GM12892 (cell line): ENCODE measurements around the gene EXOSC5.

ENCODE experiments used
- POLR2A ChIP-seq: IDR thresholded peaks from 2 replicates; pipeline ENCODE4 v1.6.1; 2011; ENCODE audit warnings: low read depth, low read length, control low read depth
- POLR2AphosphoS5 ChIP-seq: IDR thresholded peaks from 2 replicates; pipeline ENCODE4 v1.6.1; 2011; ENCODE audit warnings: low read depth, low read length, control low read depth

GRCh38 chr19:41363753-41364523 is 33.2 kb downstream of the EXOSC5 start, which contains the start of gene B9D2:
- TF ChIP-seq POLR2AphosphoS5 (peak; percentile 75), POLR2A (peak; percentile 86)
